Measurements from ENCODE around the gene C1QTNF2.
A peak's percentile ranks its signal among the peaks of the same experiment; 100 is the strongest.

C1QTNF2 gene

GRCh38 chr5:160371294-160371693, 868 bp upstream of the C1QTNF2 start:
- DNase-seq (ENCODE audit: low spot score), result no peak

DNA sequence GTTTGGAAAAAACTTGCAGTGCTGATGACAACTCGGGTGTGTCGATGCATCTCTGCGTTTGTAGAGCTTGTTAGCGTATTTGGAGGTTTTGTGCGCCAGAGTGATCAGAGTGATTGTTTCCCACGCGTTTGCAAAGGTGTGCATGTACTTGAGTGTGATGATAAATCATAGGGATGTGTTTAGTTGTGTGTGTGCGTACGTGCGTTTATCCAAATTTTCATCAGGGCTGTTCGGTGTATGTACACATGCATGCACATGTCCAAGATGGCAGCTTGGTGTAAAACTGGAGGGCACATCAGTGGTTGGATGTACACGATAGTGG, 248 bp upstream of the C1QTNF2 start:
- no peak for DNase-seq (ENCODE audit: low spot score)

GRCh38 chr5:160367885-160368284, 2.5 kb downstream of the C1QTNF2 start:
- no peak for DNase-seq (ENCODE audit: low spot score)

DNA sequence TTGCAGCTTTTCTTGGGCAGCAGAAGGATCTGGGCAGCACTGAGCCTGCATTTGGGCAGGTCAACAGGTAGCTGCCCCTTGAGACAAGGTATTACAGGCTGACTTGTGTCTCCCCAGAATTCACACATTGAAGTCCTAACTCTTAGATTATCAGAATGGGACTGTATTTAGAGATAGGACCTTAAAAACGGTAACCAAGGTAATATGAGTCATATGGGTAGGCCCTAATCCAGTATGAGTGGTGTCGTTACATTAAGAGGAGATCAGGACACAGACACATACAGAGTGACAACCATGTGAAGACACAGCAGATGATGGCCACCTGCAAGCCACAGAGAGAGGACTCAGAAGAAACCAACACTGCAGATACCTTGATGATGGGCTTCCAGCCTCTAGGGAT, 3.2 kb downstream of the C1QTNF2 start:
- DNase-seq (ENCODE audit: low spot score), result no peak

DNA sequence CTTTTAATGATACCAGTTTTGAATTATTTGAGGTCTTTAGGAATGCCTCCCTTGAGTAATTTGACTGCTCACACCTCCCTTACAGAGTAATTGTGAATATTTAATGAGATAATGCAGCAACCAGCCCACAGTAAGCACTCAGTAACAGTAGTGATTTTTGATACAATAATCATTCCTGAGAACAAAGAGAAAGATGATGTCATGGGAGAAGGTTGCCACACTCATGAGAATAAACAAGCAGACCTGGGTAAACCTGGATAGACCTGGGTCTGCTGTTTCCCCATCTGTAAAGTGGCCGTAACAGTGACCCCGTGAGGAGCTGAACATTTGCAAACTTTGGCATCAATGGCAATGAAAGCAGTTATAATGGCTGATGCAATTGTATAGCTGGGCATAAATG, 4.2 kb downstream of the C1QTNF2 start:
- DNase-seq (ENCODE audit: low spot score), result no peak

DNA sequence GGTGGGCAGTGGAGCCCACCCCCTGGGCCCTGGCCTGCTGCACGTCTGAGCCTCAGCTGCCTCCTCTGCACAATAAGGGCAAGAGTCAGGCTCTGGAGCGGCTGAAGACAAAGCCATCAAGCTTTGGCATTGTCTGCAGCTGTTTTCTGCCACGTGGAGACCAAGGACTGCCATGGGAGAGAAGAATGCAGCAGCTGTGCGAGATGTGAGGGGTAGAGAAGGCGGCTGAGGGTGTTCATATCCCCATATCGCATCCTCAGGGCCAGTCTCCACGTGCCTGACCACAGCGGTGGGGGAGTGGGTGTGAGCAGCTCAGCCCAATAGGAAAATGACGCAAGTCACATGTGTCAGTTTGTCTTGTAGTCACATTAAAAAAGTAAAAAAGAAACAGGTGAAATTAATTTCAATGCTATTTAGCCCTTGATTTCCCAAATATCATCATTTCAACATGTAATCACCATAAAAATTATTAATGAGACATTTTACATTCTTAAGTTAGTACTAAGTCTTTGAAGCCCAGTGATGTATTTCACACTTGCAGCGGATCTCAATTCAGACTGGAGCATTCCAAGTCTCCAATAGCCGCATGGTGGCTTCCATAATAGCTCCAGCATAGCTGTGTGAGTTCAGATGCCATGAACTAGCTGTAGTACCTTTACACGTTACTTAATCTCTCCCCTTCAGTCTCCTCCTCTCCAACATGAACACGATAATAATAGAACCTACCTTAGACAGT, 6.6 kb downstream of the C1QTNF2 start:
- no peak for DNase-seq (ENCODE audit: low spot score)

DNA sequence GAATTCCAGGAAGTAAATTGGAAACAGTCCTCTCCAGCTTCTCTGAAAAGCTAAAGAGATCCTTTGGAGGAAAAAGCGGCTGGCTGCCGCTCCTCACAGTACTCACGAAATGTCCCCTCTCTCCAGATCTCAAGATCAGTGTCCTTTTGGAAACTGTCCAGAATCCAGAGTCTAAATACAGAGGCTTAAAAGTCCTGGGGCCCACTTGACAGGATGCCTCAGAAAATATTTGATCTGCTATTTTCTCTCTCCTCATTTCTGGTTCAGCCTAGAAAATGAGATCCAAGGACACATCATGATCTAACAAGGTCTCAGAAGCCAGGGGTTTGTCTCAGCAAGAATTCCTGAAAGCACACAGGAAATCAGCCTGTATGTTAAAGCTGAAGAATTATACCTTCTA, 7.2 kb downstream of the C1QTNF2 start:
- no peak for DNase-seq (ENCODE audit: low spot score)

DNA sequence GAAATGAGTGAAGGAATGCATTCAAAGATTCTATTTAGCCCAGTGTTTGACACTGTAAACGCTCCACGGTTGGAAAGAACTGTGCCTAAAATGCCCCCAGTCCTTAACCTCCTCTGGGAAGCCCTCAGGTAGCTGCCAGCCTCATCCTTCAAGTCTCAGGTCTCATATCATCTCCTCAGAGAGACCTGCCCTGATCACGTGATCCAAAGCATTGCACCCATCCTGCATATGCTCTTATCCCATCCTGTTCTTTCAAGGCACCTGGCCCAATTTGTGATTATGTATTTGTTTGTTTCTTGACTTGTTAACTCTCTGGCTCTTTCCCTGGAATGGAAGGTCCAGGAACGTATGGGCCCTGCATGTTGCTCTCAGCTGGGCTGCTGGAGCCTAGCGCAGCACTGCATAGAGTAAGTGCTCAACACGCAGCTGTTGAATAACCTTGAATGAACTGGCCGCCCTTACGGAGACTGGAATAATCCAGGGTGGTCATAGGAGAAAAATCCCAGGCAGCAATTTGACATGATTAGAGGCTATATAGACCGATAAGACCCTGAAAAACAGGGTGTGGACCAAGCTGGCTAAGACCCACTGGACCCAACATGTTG, 8.7 kb downstream of the C1QTNF2 start:
- DNase-seq (ENCODE audit: low spot score), result no peak

GRCh38 chr5:160360310-160360709, 10.1 kb downstream of the C1QTNF2 start:
- DNase-seq (ENCODE audit: low spot score), result no peak

DNA sequence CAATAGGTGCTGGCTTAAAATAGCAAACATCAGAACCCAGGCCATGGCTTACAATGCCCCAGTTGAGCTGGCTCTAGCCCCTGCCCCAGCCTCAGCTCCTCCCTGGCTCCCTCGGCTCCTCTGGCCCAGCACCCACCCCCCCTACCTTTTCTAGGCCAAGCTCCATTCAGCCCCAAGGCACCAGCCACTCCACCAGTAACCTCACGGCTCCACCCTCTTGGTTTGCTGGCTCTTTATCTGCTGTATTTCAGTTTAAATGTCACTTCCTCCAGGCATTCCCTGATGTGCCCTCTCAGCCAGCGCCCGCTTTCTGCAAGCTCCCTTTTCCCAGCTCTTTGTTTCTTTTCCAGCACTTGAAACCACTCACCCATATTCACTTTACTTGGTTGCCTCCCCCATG, 10.6 kb downstream of the C1QTNF2 start:
- DNase-seq (ENCODE audit: low spot score), result no peak

- DNase-seq (ENCODE audit: low spot score), result no peak
Observed at GRCh38 chr5:160359242-160359641, 11.2 kb downstream of the C1QTNF2 start.

DNA sequence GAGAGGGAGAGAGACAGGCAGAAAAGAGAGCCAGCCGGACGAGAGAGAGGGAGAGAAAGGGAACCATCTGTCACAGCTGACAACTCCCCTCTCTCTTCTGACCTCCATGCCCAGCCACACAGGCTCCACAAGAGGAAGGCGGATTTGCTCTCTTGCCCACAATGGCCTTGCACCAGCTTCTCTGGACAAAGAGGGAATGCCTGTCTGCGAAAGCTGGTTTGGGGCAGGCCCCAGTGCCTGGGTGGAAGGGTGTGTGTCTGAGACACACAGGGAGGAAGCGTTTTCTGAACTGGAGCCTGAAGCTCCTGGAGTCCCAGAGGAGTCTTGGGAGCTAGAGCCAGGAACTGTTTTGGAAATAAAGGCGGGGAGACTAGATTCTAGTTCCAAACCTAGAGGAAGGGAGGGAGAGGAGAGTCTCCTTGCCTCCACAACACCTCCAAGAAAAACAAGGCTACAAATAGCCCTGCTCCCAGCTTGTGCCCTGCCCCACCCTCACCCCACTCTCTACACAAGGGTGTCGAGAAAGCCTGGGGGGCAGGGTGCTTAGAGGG, 12.5 kb downstream of the C1QTNF2 start:
- no peak for DNase-seq (ENCODE audit: low spot score)

GRCh38 chr5:160357394-160357793, 13.0 kb downstream of the C1QTNF2 start:
- no peak for DNase-seq (ENCODE audit: low spot score)

- no peak for DNase-seq (ENCODE audit: low spot score)
Observed at GRCh38 chr5:160356550-160357347, 13.7 kb downstream of the C1QTNF2 start.

- no peak for DNase-seq (ENCODE audit: low spot score)
Observed at GRCh38 chr5:160354666-160355065, 15.8 kb downstream of the C1QTNF2 start.

GRCh38 chr5:160353379-160353778, 17.0 kb downstream of the C1QTNF2 start:
- DNase-seq (ENCODE audit: low spot score), result peak; percentile 52

- DNase-seq (ENCODE audit: low spot score), result no peak
Observed at GRCh38 chr5:160352308-160352707, 18.1 kb downstream of the C1QTNF2 start.

DNA sequence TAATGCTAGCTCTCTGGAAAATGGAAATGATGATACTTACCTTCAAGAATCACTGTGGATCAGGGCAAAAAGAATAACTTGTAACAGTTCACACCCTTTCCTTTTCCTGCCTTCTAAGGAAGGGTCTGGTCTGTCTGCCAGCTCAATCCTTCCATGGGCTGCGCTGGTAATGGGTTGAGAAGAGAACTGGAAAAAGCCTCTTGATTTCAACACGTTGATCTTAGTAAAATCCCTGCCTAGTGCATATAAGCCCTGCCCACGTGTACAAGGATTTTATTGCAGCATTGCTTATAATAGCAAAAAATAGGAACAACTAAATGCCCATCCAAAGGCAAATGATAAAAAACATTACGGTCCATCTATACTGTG, 20.5 kb downstream of the C1QTNF2 start:
- DNase-seq (ENCODE audit: low spot score), result no peak

GRCh38 chr5:160349249-160349934, 21.0 kb downstream of the C1QTNF2 start:
- no peak for DNase-seq (ENCODE audit: low spot score)

- no peak for DNase-seq (ENCODE audit: low spot score)
Observed at GRCh38 chr5:160348080-160348479, 22.3 kb downstream of the C1QTNF2 start.

DNA sequence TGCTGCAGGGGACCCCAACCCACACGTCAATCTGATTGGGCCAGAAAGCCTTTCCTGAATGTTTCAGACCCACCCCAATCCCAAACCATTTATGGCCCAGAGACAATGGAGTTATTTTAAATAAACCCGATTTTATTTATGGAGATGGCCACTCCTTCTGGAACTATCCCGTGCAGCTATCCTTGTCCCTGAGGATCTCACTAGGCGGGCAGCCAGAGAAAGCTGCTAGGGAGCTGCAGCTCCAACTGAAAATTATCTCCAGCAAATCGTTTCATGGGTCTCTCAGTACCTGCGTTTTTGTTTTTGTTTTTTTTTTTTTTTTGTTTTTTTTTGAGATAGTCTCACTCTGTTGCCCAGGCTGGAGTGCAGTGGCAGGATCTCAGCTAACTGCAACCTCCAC, 23.0 kb downstream of the C1QTNF2 start:
- DNase-seq (ENCODE audit: low spot score), result no peak

- peak; percentile 15 for DNase-seq (ENCODE audit: low spot score)
Observed at GRCh38 chr5:160342413-160342941, 27.9 kb downstream of the C1QTNF2 start.

Data from pons (tissue), 1 donor.